Measurements from ENCODE around the gene XYLT1. TPM values are rescaled to one million over a fixed set of nuclear protein-coding genes. Genes with fewer than 3 reads are reported as not detected.

Gene XYLT1
- total RNA-seq, 2 experiments from 2014 or later: 7.3 to 8.9 TPM

DNA sequence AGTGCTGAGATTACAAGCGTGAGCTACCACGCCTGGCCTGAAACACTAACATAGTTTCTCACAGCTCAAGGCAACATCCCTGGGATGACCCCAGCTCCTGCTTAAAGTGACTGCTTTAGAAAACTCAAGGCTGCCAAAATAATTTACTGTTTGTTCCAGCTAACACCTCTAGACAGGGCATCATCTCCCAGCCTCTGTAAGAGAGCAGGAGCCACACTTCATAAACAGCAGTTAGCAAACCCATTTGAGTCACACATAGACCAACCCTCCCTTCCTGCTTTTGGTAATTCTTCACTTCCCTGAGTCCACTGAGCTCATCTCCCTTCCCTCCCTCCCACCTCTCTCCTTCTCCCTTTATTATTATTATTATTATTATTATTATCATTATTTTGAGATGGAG lies 201.3 kb downstream of the XYLT1 start:
- H3K4me1 Mint-ChIP-seq (ENCODE audit: low read depth): peaks cover 23% of the 10 kb centered on the region
- DNase-seq (no peak), ATAC-seq (no peak)
- no peaks in the 10 kb centered on the region for H3K27me3 Mint-ChIP-seq
- TF ChIP-seq CTCF (IDR thresholded peaks at IDR 0.05): no peak
- no peak overlapping the region for H3K27ac Mint-ChIP-seq
- intact Hi-C loops (cut with micrococcal nuclease): no loop called here
- ChIA-PET CTCF (no interaction called here), POLR2A (no interaction called here)
- H3K36me3 Mint-ChIP-seq (ENCODE audit: low read depth): no peaks in the 10 kb centered on the region
- H3K9me3 Mint-ChIP-seq: no peaks in the 10 kb centered on the region
- no peak overlapping the region for H3K4me3 Mint-ChIP-seq

DNA sequence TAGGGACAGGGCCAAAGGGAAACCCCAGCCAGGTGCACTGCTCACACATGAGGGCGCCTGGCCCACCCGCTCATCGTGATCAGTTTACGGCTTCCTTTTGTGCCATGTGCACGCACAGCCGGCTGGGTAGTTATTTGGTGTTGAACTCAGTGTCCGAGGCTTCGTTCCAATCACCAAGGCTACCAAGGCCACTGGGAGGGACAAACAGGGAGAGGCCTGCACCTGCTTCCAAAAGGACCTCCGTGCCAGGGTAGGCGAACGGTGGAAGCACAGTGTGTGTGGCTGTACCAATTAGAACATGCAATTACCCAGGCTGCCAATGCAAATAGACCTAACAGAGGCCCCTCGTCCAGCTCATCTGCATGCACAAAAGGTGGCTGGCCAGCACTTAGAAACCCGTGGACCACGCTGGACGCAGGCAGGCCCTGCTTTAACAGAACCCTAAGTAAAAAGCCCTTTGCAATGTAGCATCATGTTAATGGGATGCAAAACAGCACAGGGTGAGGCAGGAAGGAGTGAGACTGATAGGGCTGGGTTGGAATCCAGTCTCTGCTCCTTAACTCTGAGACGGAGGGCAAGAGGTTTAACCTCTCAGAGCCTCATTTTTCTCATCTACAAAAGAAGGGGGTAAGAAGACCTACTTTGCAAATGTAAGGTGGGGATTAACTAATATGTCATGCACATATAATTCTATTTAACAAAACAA lies 204.0 kb downstream of the XYLT1 start:
- POLR2A ChIA-PET: no interaction called here
- H3K9me3 Mint-ChIP-seq: no peaks in the 10 kb centered on the region
- H3K27me3 Mint-ChIP-seq: no peaks in the 10 kb centered on the region
- H3K27ac Mint-ChIP-seq: no peak overlapping the region
- H3K36me3 Mint-ChIP-seq (ENCODE audit: low read depth): no peaks in the 10 kb centered on the region
- no peak overlapping the region for H3K4me3 Mint-ChIP-seq
- DNase-seq (no peak), ATAC-seq (no peak)
- intact Hi-C loops (cut with micrococcal nuclease): no loop called here
- no peak for TF ChIP-seq CTCF (IDR thresholded peaks at IDR 0.05)
- peaks cover 14% of the 10 kb centered on the region for H3K4me1 Mint-ChIP-seq (ENCODE audit: low read depth)
- CTCF ChIA-PET: no interaction called here

DNA sequence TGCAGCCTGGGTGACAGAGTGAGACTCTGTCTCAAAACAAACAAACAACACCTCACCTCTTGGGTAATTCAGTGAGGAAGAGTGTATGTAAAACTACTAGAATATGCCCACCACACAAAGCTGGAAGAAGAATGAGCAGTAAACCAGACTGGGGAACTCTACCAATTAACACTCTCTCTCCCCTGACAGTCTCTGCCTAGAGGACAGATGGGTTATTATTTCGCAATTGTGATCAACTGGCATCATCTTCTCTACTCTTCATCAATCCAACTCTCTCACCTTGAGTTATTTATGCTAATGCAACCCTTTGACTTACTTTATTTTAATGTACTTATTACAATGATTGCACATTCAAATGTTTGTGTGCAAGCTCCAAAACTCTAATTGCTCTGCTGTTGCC lies 205.6 kb downstream of the XYLT1 start:
- Mint-ChIP-seq H3K27ac (no peak overlapping the region), H3K4me3 (no peak overlapping the region), H3K36me3 (ENCODE audit: low read depth) (no peaks in the 10 kb centered on the region), H3K27me3 (no peaks in the 10 kb centered on the region), H3K4me1 (ENCODE audit: low read depth) (peaks cover 15% of the 10 kb centered on the region), H3K9me3 (no peaks in the 10 kb centered on the region)
- ChIA-PET CTCF (no interaction called here), POLR2A (no interaction called here)
- no peak for DNase-seq
- TF ChIP-seq CTCF (IDR thresholded peaks at IDR 0.05): no peak
- intact Hi-C loops (cut with micrococcal nuclease): no loop called here
- ATAC-seq: no peak

- DNase-seq (peak; percentile 59), ATAC-seq (peak; percentile 78)
- ChIA-PET CTCF (interaction anchor here (1.0 to 1.1 kb wide), 2 partner anchors 14 to 207 kb away, joined by 3 read pairs; no protein-coding TSS in a partner anchor), POLR2A (interaction anchor here (1.0 kb wide), 2 partner anchors 12 to 206 kb away, joined by 3 to 4 read pairs; no protein-coding TSS in a partner anchor)
- Mint-ChIP-seq H3K27ac (no peak overlapping the region), H3K4me1 (ENCODE audit: low read depth) (peaks cover 21% of the 10 kb centered on the region), H3K4me3 (no peak overlapping the region), H3K36me3 (ENCODE audit: low read depth) (peaks cover 2% of the 10 kb centered on the region), H3K27me3 (no peaks in the 10 kb centered on the region), H3K9me3 (no peaks in the 10 kb centered on the region)
- TF ChIP-seq CTCF (IDR thresholded peaks at IDR 0.05): no peak
- intact Hi-C loops (cut with micrococcal nuclease): no loop called here
Observed at GRCh38 chr16:17261197-17261858, 209.4 kb downstream of the XYLT1 start.

- ChIA-PET POLR2A (no interaction called here), CTCF (interaction anchor here (1.0 to 1.1 kb wide), 2 partner anchors 13 to 208 kb away, joined by 3 read pairs; no protein-coding TSS in a partner anchor)
- no peak overlapping the region for H3K4me3 Mint-ChIP-seq
- peaks cover 21% of the 10 kb centered on the region for H3K4me1 Mint-ChIP-seq (ENCODE audit: low read depth)
- intact Hi-C loops (cut with micrococcal nuclease): no loop called here
- no peaks in the 10 kb centered on the region for H3K27me3 Mint-ChIP-seq
- no peak for TF ChIP-seq CTCF (IDR thresholded peaks at IDR 0.05)
- DNase-seq (no peak), ATAC-seq (no peak)
- H3K9me3 Mint-ChIP-seq: no peaks in the 10 kb centered on the region
- peaks cover 2% of the 10 kb centered on the region for H3K36me3 Mint-ChIP-seq (ENCODE audit: low read depth)
- H3K27ac Mint-ChIP-seq: no peak overlapping the region
Observed at GRCh38 chr16:17260276-17260849, 210.4 kb downstream of the XYLT1 start.

All from activated CD8-positive, alpha-beta T cell treated with anti-CD3 and anti-CD28 coated beads for 36 hours (primary cell).